MM.1S (cell line): ENCODE measurements around the gene MAML3.

Source experiments
- CTCF ChIP-seq: fragments of 300-600 bp; sonication (generic); IDR thresholded peaks from 2 replicates; pipeline ENCODE4 v1.5.1; 2016; ENCODE audit warnings: antibody characterized with exemption, low read length, mixed read lengths
- EZH2 ChIP-seq: fragments of 300-600 bp; sonication (generic); optimal IDR thresholded peaks from 2 replicates; pipeline ENCODE3; 2017; ENCODE audit warnings: low read depth, mild to moderate bottlenecking, antibody characterized with exemption, low read length, mixed read lengths
- EZH2phosphoT487 ChIP-seq: fragments of 300-600 bp; sonication (generic); IDR thresholded peaks from 2 replicates; pipeline ENCODE4 v1.6.1; 2018; ENCODE audit warnings: antibody characterized with exemption, low read length

- TF ChIP-seq CTCF (no peak), EZH2 (no peak), EZH2phosphoT487 (no peak)
Measured at GRCh38 chr4:140112576-140112975, 41.4 kb downstream of the MAML3 start.
